K562 (cell line): Measurements from ENCODE around the gene STAB1. TPM values are rescaled to one million over a fixed set of nuclear protein-coding genes. Genes with fewer than 3 reads are reported as not detected.

Source experiments
- ATAC-seq: fragments of 200-7000 bp; cut with Tn5 transposase; 3 replicates; pipeline ENCODE4 v1.9.1; 2020; ENCODE audit warnings: moderate library complexity
- BruUV-seq: library from RNA; stranded (reverse); fragments of 400-500 nt; replicated peaks from 2 replicates; lab custom pipeline; 2021; lab: Mats Ljungman, UMichigan
- CTCF ChIA-PET: fragments of 300-600 bp; formaldehyde crosslinking; extraction: SDS; loops from one replicate; lab custom pipeline; 2021; ENCODE audit warnings: low intra/inter-chr PET ratio; lab: Yijun Ruan, JAX
- POLR2A ChIA-PET: fragments of 300-600, 350-650 bp; sonication (Branson Sonifier 250); formaldehyde crosslinking; extraction: SDS; loops from one replicate; lab custom pipeline; 2021; ENCODE audit warnings: antibody characterized with exemption, inconsistent platforms; lab: Yijun Ruan, JAX
- DNase-seq, 4 experiments: peaks; one replicate each; pipeline versions ENCODE4 v3.0.0 to v3.0.0-alpha.2; 2011 to 2018; ENCODE audit warnings: low spot score in 3 of 4, mixed read lengths in 3 of 4; ENCODE audit errors: extremely low read depth in 1 of 4
- FAIRE-seq: peaks from 2 replicates; lab custom pipeline; 2011; peaks lifted over from hg19 to GRCh38; lab: Jason Lieb, UNC
- H2AFZ ChIP-seq: 2 replicates; pipeline ENCODE4 v1.6.0; 2011; ENCODE audit warnings: low read depth, low read length, control low read depth, inconsistent platforms
- H3K27ac ChIP-seq: fragments of 200-600 bp; 3 replicates; pipeline ENCODE4 v1.8.0; 2011; ENCODE audit warnings: low read depth, mild to moderate bottlenecking, control low read depth, inconsistent platforms, low read length, moderate library complexity, mixed read lengths; ENCODE audit errors: extremely low read depth
- H3K27me3 ChIP-seq, 2 experiments: fragments of 300-600 bp in 1 of 2; 2 replicates in 1 of 2; 3 replicates in 1 of 2; pipeline versions ENCODE4 v1.6.0 to v1.8.0; 2011; ENCODE audit warnings: inconsistent platforms in 2 of 2, low read length in 2 of 2, mild to moderate bottlenecking in 1 of 2, mixed read lengths in 1 of 2, moderate library complexity in 1 of 2; ENCODE audit not compliant: control insufficient read depth in 2 of 2, insufficient read depth in 2 of 2
- H3K36me3 ChIP-seq: fragments of 300-600 bp; 3 replicates; pipeline ENCODE4 v1.8.0; 2011; ENCODE audit warnings: mild to moderate bottlenecking, low read length, inconsistent platforms; ENCODE audit not compliant: control insufficient read depth, insufficient read depth
- H3K4me1 ChIP-seq, 2 experiments: fragments of 200-600 bp in 1 of 2; replicated peaks in 1 of 2; 2 replicates in 1 of 2; 3 replicates in 1 of 2; pipeline versions ENCODE4 v1.5.1 to v1.8.0; 2011; ENCODE audit warnings: inconsistent platforms in 2 of 2, low read length in 2 of 2, mild to moderate bottlenecking in 1 of 2, mixed read lengths in 1 of 2, moderate library complexity in 1 of 2; ENCODE audit not compliant: control insufficient read depth in 2 of 2, insufficient read depth in 2 of 2
- H3K4me2 ChIP-seq: 2 replicates; pipeline ENCODE4 v1.6.1; 2011; ENCODE audit warnings: low read length, control low read depth, inconsistent platforms, mixed read lengths; ENCODE audit not compliant: insufficient read depth
- H3K4me3 ChIP-seq: fragments of 200-600 bp; sonication (generic), shearing (Covaris generic); 2 replicates; pipeline ENCODE4 v1.5.1; 2016; ENCODE audit warnings: control low read depth, inconsistent platforms
- H3K79me2 ChIP-seq: fragments of 200-600 bp; 3 replicates; pipeline ENCODE4 v1.8.0; 2011; ENCODE audit warnings: low read length, inconsistent platforms; ENCODE audit not compliant: control insufficient read depth, insufficient read depth
- H3K9ac ChIP-seq, 2 experiments: 2 replicates each; pipeline versions ENCODE4 v1.6.0 to v1.6.1; 2011; ENCODE audit warnings: low read depth in 2 of 2, low read length in 2 of 2, control low read depth in 1 of 2, inconsistent platforms in 1 of 2, mild to moderate bottlenecking in 1 of 2, mixed read lengths in 1 of 2; ENCODE audit not compliant: insufficient read depth in 1 of 2
- H3K9me1 ChIP-seq: one replicate; pipeline ENCODE4 v1.6.0; 2011; ENCODE audit warnings: inconsistent platforms, mild to moderate bottlenecking, low read length, moderate library complexity; ENCODE audit not compliant: control insufficient read depth, insufficient read depth
- H3K9me3 ChIP-seq: replicated peaks from 2 replicates; pipeline ENCODE4 v1.5.1; 2011; ENCODE audit warnings: low read depth, low read length, inconsistent platforms; ENCODE audit not compliant: control insufficient read depth, insufficient read depth
- H4K20me1 ChIP-seq: replicated peaks from 2 replicates; pipeline ENCODE4 v1.6.1; 2011; ENCODE audit warnings: low read length, inconsistent platforms, mixed read lengths; ENCODE audit not compliant: control insufficient read depth, insufficient read depth
- CBFA2T2 ChIP-seq: fragments of 450-650 bp; conservative IDR thresholded peaks from 2 replicates; pipeline ENCODE4 v1.6.1; 2017; ENCODE audit warnings: mild to moderate bottlenecking
- DNMT1 ChIP-seq: fragments of 450-650 bp; IDR thresholded peaks from 2 replicates; pipeline ENCODE4 v1.6.1; 2016; ENCODE audit warnings: antibody characterized with exemption, mild to moderate bottlenecking
- FOS ChIP-seq: IDR thresholded peaks from 3 replicates; pipeline ENCODE4 v1.6.1; 2011; ENCODE audit not compliant: insufficient read length; ENCODE audit errors: extremely low read depth
- HMG20A ChIP-seq: fragments of 450-650 bp; formaldehyde crosslinking; conservative IDR thresholded peaks from 2 replicates; pipeline ENCODE4 v1.4.0; 2020; ENCODE audit warnings: mild to moderate bottlenecking, mixed read lengths
- NFRKB ChIP-seq: fragments of 450-650 bp; IDR thresholded peaks from 2 replicates; pipeline ENCODE4 v1.6.1; 2016; ENCODE audit warnings: low read depth
- PCBP2 ChIP-seq: fragments of 200-400 bp; formaldehyde crosslinking; IDR thresholded peaks from 2 replicates; pipeline ENCODE4 v1.6.1; 2018; ENCODE audit warnings: low read length, low read depth, mild to moderate bottlenecking, moderate library complexity; ENCODE audit not compliant: poor library complexity, severe bottlenecking
- STAG1 ChIP-seq: sonication (generic); formaldehyde crosslinking; IDR thresholded peaks from 2 replicates; pipeline ENCODE4 v1.5.0; 2020; ENCODE audit warnings: missing genetic modification reagents, borderline replicate concordance
- ZNF217 ChIP-seq: sonication (generic); formaldehyde crosslinking; IDR thresholded peaks from 2 replicates; pipeline ENCODE4 v1.8.0; 2022; ENCODE audit warnings: mild to moderate bottlenecking, missing genetic modification reagents
- ZNF395 ChIP-seq: fragments of 200-800 bp; sonication (Bioruptor generic); IDR thresholded peaks from 2 replicates; pipeline ENCODE4 v1.6.1; 2017; ENCODE audit warnings: missing genetic modification characterization, missing compliant biosample characterization
- ZNF408 ChIP-seq: fragments of 250-450 bp; sonication (Bioruptor Pico); IDR thresholded peaks from 2 replicates; pipeline ENCODE4 v1.4.0; 2020; ENCODE audit warnings: low read depth, mild to moderate bottlenecking, moderate library complexity
- WGBS: fragments of 100-300 bp; shearing (Covaris generic); methylation state at CpG from one replicate; pipeline ENCODE4 v1.1.6; 2016; ENCODE audit warnings: low coverage, mixed read lengths; ENCODE audit not compliant: insufficient coverage; ENCODE audit errors: missing lambda C conversion rate; 5-methylcytosine and 5-hydroxymethylcytosine counted together
- in situ Hi-C: fragments of 300-500 bp; cut with MboI; formaldehyde crosslinking; loops from 4 replicates; pipeline ENCODE4 v1.15.0; 2018; ENCODE audit warnings: inconsistent platforms, mixed read lengths
- intact Hi-C: fragments of 100-400 bp; cut with micrococcal nuclease; formaldehyde crosslinking; loops from 2 replicates; pipeline ENCODE4 v1.14.2; 2022
- polyA plus RNA-seq, 8 experiments: library from polyadenylated mRNA; depleted of rRNA in 4 of 8; stranded (reverse) in 5 of 8; unstranded in 3 of 8; fragments of >200 nt; fragmentation: Nextera tagmentation in 2 of 8; fragmentation: Illumina TruSeq in 1 of 8; extraction: Ambion mirVana in 2 of 8; extraction: Trizol in 1 of 8; gene quantifications; 2 replicates each; pipeline versions ENCODE4 v1.2.1 to v1.2.3, GENCODE V29; 2011 to 2014; ENCODE audit warnings: inconsistent platforms in 1 of 8, missing spikeins in 1 of 8
- total RNA-seq, 7 experiments: library from RNA; depleted of rRNA in 6 of 7; stranded (reverse); fragments of >200 nt in 6 of 7; fragmentation: Illumina TruSeq in 2 of 7; extraction: Trizol in 2 of 7; gene quantifications; 2 replicates each; pipeline versions ENCODE4 v1.2.1 to v1.2.3, GENCODE V29; 2011 to 2021; ENCODE audit warnings: low replicate concordance in 1 of 7
- TF ChIP-seq, protein P1 (sequence below): fragments of 250-450 bp; sonication (Bioruptor Pico); IDR thresholded peaks from 2 replicates; pipeline ENCODE4 v1.8.0; 2021; ENCODE audit warnings: moderate library complexity, mild to moderate bottlenecking, inconsistent platforms
- TF ChIP-seq, protein P2 (sequence below): fragments of 450-650 bp; formaldehyde crosslinking; IDR thresholded peaks from 2 replicates; pipeline ENCODE4 v1.4.0; 2020; ENCODE audit warnings: mild to moderate bottlenecking, moderate library complexity
- TF ChIP-seq, protein P3 (sequence below): IDR thresholded peaks from 2 replicates; pipeline ENCODE4 v1.6.1; 2011; ENCODE audit warnings: borderline replicate concordance, low read depth, mild to moderate bottlenecking, moderate library complexity, low read length; ENCODE audit not compliant: insufficient read depth, poor library complexity, severe bottlenecking

Gene STAB1
- total and polyA plus RNA-seq, 9 of the 15 experiments (the other 6 are each of a cell fraction or from before 2014, with no cell fraction given) = 0.20 to 3.9 (median 1.2) TPM

- ATAC-seq (no peak), FAIRE-seq (no peak), DNase-seq (no peak)
- Histone ChIP-seq H3K4me2 (no peak overlapping the region), H3K9ac (no peak overlapping the region; a peak in 1 of 4 replicates), H3K27me3 (no peaks in the 10 kb centered on the region), H3K27ac (no peak overlapping the region), H4K20me1 (no peaks in the 10 kb centered on the region), H3K36me3 (peaks cover 18% of the 10 kb centered on the region; the same call in 2 of the 3 replicates), H2AFZ (no peak overlapping the region), H3K9me3 (no peaks in the 10 kb centered on the region), H3K4me3 (no peak overlapping the region), H3K9me1 (no peaks in the 10 kb centered on the region), H3K79me2 (no peaks in the 10 kb centered on the region), H3K4me1 (peaks cover 5 to 40% of the 10 kb centered on the region in 2 experiments; a peak in 3 of 5 replicates)
- intact Hi-C loops = no loop called here
- in situ Hi-C loops = no loop called here
- CTCF ChIA-PET = no interaction called here
- POLR2A ChIA-PET = interaction anchor here (0.6 to 0.7 kb wide), 2 partner anchors 17 to 24 kb away, joined by 3 read pairs; no protein-coding TSS in a partner anchor
- no TSS peak for BruUV-seq
- 35% methylated on average over 12 of the region's 16 CpGs for WGBS
- TF ChIP-seq STAG1 (CRISPR knock-in tag) = no peak
- TF ChIP-seq, protein P1, sequence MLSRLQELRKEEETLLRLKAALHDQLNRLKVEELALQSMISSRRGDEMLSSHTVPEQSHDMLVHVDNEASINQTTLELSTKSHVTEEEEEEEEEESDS (CRISPR knock-in tag) = no peak
- TF ChIP-seq ZNF395 (CRISPR knock-in tag) = no peak
- TF ChIP-seq CBFA2T2 = no peak
- no peak for TF ChIP-seq PCBP2
- no peak for TF ChIP-seq FOS
- TF ChIP-seq, protein P2, sequence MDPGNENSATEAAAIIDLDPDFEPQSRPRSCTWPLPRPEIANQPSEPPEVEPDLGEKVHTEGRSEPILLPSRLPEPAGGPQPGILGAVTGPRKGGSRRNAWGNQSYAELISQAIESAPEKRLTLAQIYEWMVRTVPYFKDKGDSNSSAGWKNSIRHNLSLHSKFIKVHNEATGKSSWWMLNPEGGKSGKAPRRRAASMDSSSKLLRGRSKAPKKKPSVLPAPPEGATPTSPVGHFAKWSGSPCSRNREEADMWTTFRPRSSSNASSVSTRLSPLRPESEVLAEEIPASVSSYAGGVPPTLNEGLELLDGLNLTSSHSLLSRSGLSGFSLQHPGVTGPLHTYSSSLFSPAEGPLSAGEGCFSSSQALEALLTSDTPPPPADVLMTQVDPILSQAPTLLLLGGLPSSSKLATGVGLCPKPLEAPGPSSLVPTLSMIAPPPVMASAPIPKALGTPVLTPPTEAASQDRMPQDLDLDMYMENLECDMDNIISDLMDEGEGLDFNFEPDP (CRISPR knock-in tag) = no peak
- no peak for TF ChIP-seq HMG20A (CRISPR knock-in tag)
- no peak for TF ChIP-seq ZNF217 (CRISPR knock-in tag)
- TF ChIP-seq ZNF408 (CRISPR knock-in tag) = no peak
- TF ChIP-seq, protein P3, sequence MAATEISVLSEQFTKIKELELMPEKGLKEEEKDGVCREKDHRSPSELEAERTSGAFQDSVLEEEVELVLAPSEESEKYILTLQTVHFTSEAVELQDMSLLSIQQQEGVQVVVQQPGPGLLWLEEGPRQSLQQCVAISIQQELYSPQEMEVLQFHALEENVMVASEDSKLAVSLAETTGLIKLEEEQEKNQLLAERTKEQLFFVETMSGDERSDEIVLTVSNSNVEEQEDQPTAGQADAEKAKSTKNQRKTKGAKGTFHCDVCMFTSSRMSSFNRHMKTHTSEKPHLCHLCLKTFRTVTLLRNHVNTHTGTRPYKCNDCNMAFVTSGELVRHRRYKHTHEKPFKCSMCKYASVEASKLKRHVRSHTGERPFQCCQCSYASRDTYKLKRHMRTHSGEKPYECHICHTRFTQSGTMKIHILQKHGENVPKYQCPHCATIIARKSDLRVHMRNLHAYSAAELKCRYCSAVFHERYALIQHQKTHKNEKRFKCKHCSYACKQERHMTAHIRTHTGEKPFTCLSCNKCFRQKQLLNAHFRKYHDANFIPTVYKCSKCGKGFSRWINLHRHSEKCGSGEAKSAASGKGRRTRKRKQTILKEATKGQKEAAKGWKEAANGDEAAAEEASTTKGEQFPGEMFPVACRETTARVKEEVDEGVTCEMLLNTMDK = no peak
- TF ChIP-seq NFRKB = no peak
- TF ChIP-seq DNMT1 = no peak
These were observed 852 bp downstream of the STAB1 start for GRCh38 chr3:52495777-52496602.
